Measurements from ENCODE around the gene CCDC192.

CCDC192 gene

GRCh38 chr5:127892467-127893207 lies 189.4 kb downstream of the CCDC192 start:
- DNase-seq = no peak

- DNase-seq = no peak
Measured at GRCh38 chr5:127893232-127893631, 190.0 kb downstream of the CCDC192 start.

GRCh38 chr5:127894461-127894860 lies 191.3 kb downstream of the CCDC192 start:
- no peak for DNase-seq

- DNase-seq = no peak
Measured at GRCh38 chr5:127898551-127899213, 195.5 kb downstream of the CCDC192 start.

- no peak for DNase-seq
Measured at GRCh38 chr5:127899214-127899610, 196.0 kb downstream of the CCDC192 start.

- DNase-seq = no peak
Measured at GRCh38 chr5:127906562-127907204, 203.5 kb downstream of the CCDC192 start.

GRCh38 chr5:127907907-127908306 lies 204.7 kb downstream of the CCDC192 start:
- DNase-seq = no peak

GRCh38 chr5:127909066-127909465 lies 205.9 kb downstream of the CCDC192 start:
- no peak for DNase-seq

- DNase-seq = no peak
Measured at GRCh38 chr5:127909821-127910220, 206.6 kb downstream of the CCDC192 start.

GRCh38 chr5:127910307-127910956 lies 207.2 kb downstream of the CCDC192 start:
- no peak for DNase-seq

- no peak for DNase-seq
Measured at GRCh38 chr5:127911619-127912018, 208.4 kb downstream of the CCDC192 start.

- no peak for DNase-seq
Measured at GRCh38 chr5:127912411-127912810, 209.2 kb downstream of the CCDC192 start.

- DNase-seq = no peak
Measured at GRCh38 chr5:127916885-127917573, 213.8 kb downstream of the CCDC192 start.

GRCh38 chr5:127919006-127919796 lies 216.0 kb downstream of the CCDC192 start:
- DNase-seq = no peak

GRCh38 chr5:127919818-127920217 lies 216.6 kb downstream of the CCDC192 start:
- no peak for DNase-seq

- DNase-seq = no peak
Measured at GRCh38 chr5:127920936-127921335, 217.7 kb downstream of the CCDC192 start.

GRCh38 chr5:127922603-127923002 lies 219.4 kb downstream of the CCDC192 start:
- no peak for DNase-seq

GRCh38 chr5:127923804-127924570 lies 220.8 kb downstream of the CCDC192 start:
- DNase-seq = no peak

- no peak for DNase-seq
Measured at GRCh38 chr5:127924606-127925005, 221.4 kb downstream of the CCDC192 start.

- DNase-seq = no peak
Measured at GRCh38 chr5:127925916-127926315, 222.7 kb downstream of the CCDC192 start.

- DNase-seq = no peak
Measured at GRCh38 chr5:127926974-127927373, 223.8 kb downstream of the CCDC192 start.
